HCT116 (cell line): ENCODE results near the gene UGT1A7. TPM values are rescaled to one million over a fixed set of nuclear protein-coding genes. Genes with fewer than 3 reads are reported as not detected.

ENCODE experiments used
- ATAC-seq: fragments of 200-7000 bp; cut with Tn5 transposase; 2 replicates; pipeline ENCODE4 v1.9.1; 2020; ENCODE audit warnings: mild to moderate bottlenecking, moderate library complexity
- BruUV-seq: library from RNA; stranded (reverse); fragments of 400-500 nt; replicated peaks from 2 replicates; lab custom pipeline; 2021; lab: Mats Ljungman, UMichigan
- CTCF ChIA-PET: fragments of 300-600 bp; sonication (Branson Sonifier 250); formaldehyde crosslinking; loops from one replicate; lab custom pipeline; 2021; ENCODE audit warnings: antibody characterized with exemption; lab: Charles Lee
- POLR2A ChIA-PET: fragments of 300-600, 350-600 bp; sonication (Branson Sonifier 250); formaldehyde crosslinking; loops from one replicate; lab custom pipeline; 2021; ENCODE audit warnings: antibody characterized with exemption; lab: Charles Lee
- RAD21 ChIA-PET, 2 experiments: fragments of 300-600 bp; sonication (Branson Sonifier 250); formaldehyde crosslinking; loops; one replicate each; lab custom pipeline; 2023; ENCODE audit warnings: low total read pairs in 2 of 2; ENCODE audit not compliant: uncharacterized antibody in 2 of 2, unreplicated experiment in 2 of 2, low non-redundant PET in 1 of 2; lab: Charles Lee
- DNase-seq: peaks from one replicate; pipeline ENCODE4 v3.0.0-alpha.2; 2010; ENCODE audit warnings: low read depth, low spot score
- H2AFZ ChIP-seq: fragments of 200-600 bp; shearing (Covaris generic), sonication (generic); 2 replicates; pipeline ENCODE4 v1.6.1; 2017; ENCODE audit warnings: low read depth, mixed run types, mixed read lengths, antibody characterized with exemption, low read length; ENCODE audit not compliant: poor library complexity, severe bottlenecking
- H3K27ac ChIP-seq: 2 replicates; pipeline ENCODE4 v1.5.1; 2012; ENCODE audit warnings: low read depth, low read length
- H3K27me3 ChIP-seq: fragments of 200-600 bp; sonication (generic); 2 replicates; pipeline ENCODE4 v1.6.1; 2016; ENCODE audit warnings: mixed run types, low read length, mixed read lengths; ENCODE audit not compliant: insufficient read depth
- H3K36me3 ChIP-seq, 2 experiments: fragments of 200-500 bp in 1 of 2; fragments of 200-600 bp in 1 of 2; sonication (Bioruptor generic) in 1 of 2; sonication (generic) in 1 of 2; 2 replicates each; pipeline versions ENCODE4 v1.5.1 to v1.6.1; 2014 to 2016; ENCODE audit warnings: low read length in 2 of 2, inconsistent platforms in 1 of 2, mixed read lengths in 1 of 2, mixed run types in 1 of 2; ENCODE audit not compliant: insufficient read depth in 2 of 2, control insufficient read depth in 1 of 2
- H3K4me1 ChIP-seq, 2 experiments: fragments of 200-600 bp in 1 of 2; sonication (generic) in 1 of 2; 2 replicates each; pipeline versions ENCODE4 v1.5.1 to v1.6.1; 2012 to 2017; ENCODE audit warnings: low read length in 2 of 2, inconsistent platforms in 1 of 2, mild to moderate bottlenecking in 1 of 2, mixed read lengths in 1 of 2, mixed run types in 1 of 2, moderate library complexity in 1 of 2; ENCODE audit not compliant: insufficient read depth in 2 of 2, control insufficient read depth in 1 of 2
- H3K4me2 ChIP-seq: fragments of 200-600 bp; sonication (generic); 2 replicates; pipeline ENCODE4 v1.6.1; 2017; ENCODE audit warnings: mixed run types, low read length, mixed read lengths
- H3K4me3 ChIP-seq, 2 experiments: fragments of 200-600 bp in 1 of 2; sonication (generic) in 1 of 2; replicated peaks in 1 of 2; 2 replicates each; pipeline ENCODE4 v1.5.1; 2011 to 2016; ENCODE audit warnings: low read length in 2 of 2, control low read depth in 1 of 2, low read depth in 1 of 2, mild to moderate bottlenecking in 1 of 2, mixed read lengths in 1 of 2, mixed run types in 1 of 2
- H3K79me2 ChIP-seq: fragments of 200-600 bp; sonication (generic); 2 replicates; pipeline ENCODE4 v1.6.1; 2017; ENCODE audit warnings: mild to moderate bottlenecking, mixed run types, low read length, moderate library complexity, mixed read lengths; ENCODE audit not compliant: insufficient read depth
- H3K9ac ChIP-seq: fragments of 200-600 bp; sonication (generic); 2 replicates; pipeline ENCODE4 v1.6.1; 2016; ENCODE audit warnings: low read length, mixed read lengths
- H3K9me2 ChIP-seq: fragments of 200-600 bp; sonication (generic), shearing (Covaris generic); 2 replicates; pipeline ENCODE4 v1.6.1; 2017; ENCODE audit warnings: mixed run types, mild to moderate bottlenecking, moderate library complexity; ENCODE audit not compliant: insufficient read depth
- H3K9me3 ChIP-seq, 2 experiments: fragments of 200-500 bp in 1 of 2; fragments of 200-600 bp in 1 of 2; sonication (Bioruptor generic) in 1 of 2; sonication (generic) in 1 of 2; 2 replicates each; pipeline ENCODE4 v1.6.1; 2014 to 2017; ENCODE audit warnings: low read length in 2 of 2, mixed read lengths in 2 of 2, inconsistent platforms in 1 of 2, low read depth in 1 of 2, mild to moderate bottlenecking in 1 of 2, mixed run types in 1 of 2, moderate library complexity in 1 of 2; ENCODE audit not compliant: control insufficient read depth in 1 of 2, insufficient read depth in 1 of 2
- H4K20me1 ChIP-seq: fragments of 200-600 bp; sonication (generic), shearing (Covaris generic); 2 replicates; pipeline ENCODE4 v1.6.1; 2017; ENCODE audit warnings: mixed run types, mild to moderate bottlenecking, moderate library complexity; ENCODE audit not compliant: insufficient read depth
- ATF3 ChIP-seq: IDR thresholded peaks from 2 replicates; pipeline ENCODE4 v1.6.1; 2012
- CBX3 ChIP-seq: IDR thresholded peaks from 2 replicates; pipeline ENCODE4 v1.6.1; 2012; ENCODE audit warnings: low read depth
- CEBPB ChIP-seq: IDR thresholded peaks from 2 replicates; pipeline ENCODE4 v1.6.1; 2012; ENCODE audit warnings: low read depth
- ELF1 ChIP-seq: IDR thresholded peaks from 2 replicates; pipeline ENCODE4 v1.6.1; 2012; ENCODE audit warnings: low read depth, borderline replicate concordance
- FOSL1 ChIP-seq: IDR thresholded peaks from 2 replicates; pipeline ENCODE4 v1.6.1; 2012; ENCODE audit warnings: low read depth
- JUND ChIP-seq: IDR thresholded peaks from 2 replicates; pipeline ENCODE4 v1.6.1; 2012
- MAX ChIP-seq: IDR thresholded peaks from 2 replicates; pipeline ENCODE4 v1.6.1; 2012
- POLR2AphosphoS5 ChIP-seq: IDR thresholded peaks from 2 replicates; pipeline ENCODE4 v1.6.1; 2011; ENCODE audit warnings: mild to moderate bottlenecking, low read depth, low read length, moderate library complexity
- RAD21 ChIP-seq: IDR thresholded peaks from 2 replicates; pipeline ENCODE4 v1.6.1; 2012; ENCODE audit warnings: low read depth, mild to moderate bottlenecking
- REST ChIP-seq: IDR thresholded peaks from 2 replicates; pipeline ENCODE4 v1.6.1; 2012; ENCODE audit warnings: low read depth
- SIN3A ChIP-seq: IDR thresholded peaks from 2 replicates; pipeline ENCODE4 v1.6.1; 2012; ENCODE audit warnings: low read depth
- SRF ChIP-seq: IDR thresholded peaks from 2 replicates; pipeline ENCODE4 v1.6.1; 2012; ENCODE audit warnings: low read depth
- YY1 ChIP-seq: IDR thresholded peaks from 2 replicates; pipeline ENCODE4 v1.6.1; 2011; ENCODE audit warnings: low read length, low read depth, moderate library complexity, mild to moderate bottlenecking; ENCODE audit not compliant: insufficient replicate concordance; ENCODE audit errors: extremely low read depth
- ZBTB33 ChIP-seq: IDR thresholded peaks from 2 replicates; pipeline ENCODE4 v1.6.1; 2011; ENCODE audit warnings: mild to moderate bottlenecking, low read length, moderate library complexity; ENCODE audit not compliant: insufficient replicate concordance; ENCODE audit errors: extremely low read depth
- ZFX ChIP-seq: fragments of 450-650 bp; IDR thresholded peaks from 2 replicates; pipeline ENCODE4 v1.6.1; 2017
- ZNF274 ChIP-seq: fragments of 200-500 bp; sonication (Bioruptor generic); IDR thresholded peaks from 2 replicates; pipeline ENCODE4 v1.6.1; 2014; ENCODE audit warnings: mild to moderate bottlenecking, low read depth, low read length, inconsistent platforms
- intact Hi-C: fragments of 100-400 bp; cut with micrococcal nuclease; formaldehyde crosslinking; loops from 2 replicates; pipeline ENCODE4 v1.10.0; 2022
- total RNA-seq: library from RNA; stranded (reverse); gene quantifications from one replicate; pipeline ENCODE4 v1.2.1, GENCODE V29; 2021; ENCODE audit not compliant: unreplicated experiment

The UGT1A7 gene
- total RNA-seq, 1 experiment from 2014 or later = not detected

GRCh38 chr2:233772153-233772552, 90.5 kb downstream of the UGT1A7 start (continued):
- no peak for TF ChIP-seq ELF1
- TF ChIP-seq REST = no peak
- TF ChIP-seq MAX = no peak
- no peak for TF ChIP-seq SIN3A
- no peak for TF ChIP-seq RAD21
- TF ChIP-seq, all 23 proteins: peak for 0

GRCh38 chr2:233772583-233772982, 90.9 kb downstream of the UGT1A7 start:
- Histone ChIP-seq H3K9me2 (no peaks in the 10 kb centered on the region), H3K27ac (no peak overlapping the region), H3K36me3 (no peaks in the 10 kb centered on the region), H3K4me2 (no peak overlapping the region), H3K4me3 (no peak overlapping the region), H2AFZ (no peak overlapping the region), H3K9ac (no peak overlapping the region), H3K27me3 (no peaks in the 10 kb centered on the region), H3K79me2 (no peaks in the 10 kb centered on the region), H3K9me3 (no peaks in the 10 kb centered on the region), H4K20me1 (no peaks in the 10 kb centered on the region), H3K4me1 (no peaks in the 10 kb centered on the region)
- DNase-seq = no peak
- intact Hi-C loops = no loop called here
- ChIA-PET POLR2A (no interaction called here), RAD21 (no interaction called here), CTCF (no interaction called here)
- no TSS peak for BruUV-seq
- no peak for ATAC-seq
- TF ChIP-seq CEBPB = no peak
- TF ChIP-seq ZFX = no peak
- TF ChIP-seq SIN3A = no peak
- TF ChIP-seq REST = no peak
- TF ChIP-seq POLR2AphosphoS5 = no peak
- TF ChIP-seq ZBTB33 = no peak
- no peak for TF ChIP-seq YY1
- no peak for TF ChIP-seq FOSL1
- TF ChIP-seq SRF = no peak
- TF ChIP-seq MAX = no peak
- TF ChIP-seq JUND = no peak
- TF ChIP-seq ELF1 = no peak
- no peak for TF ChIP-seq ATF3
- TF ChIP-seq ZNF274 = no peak
- no peak for TF ChIP-seq CBX3
